ENCODE data around the gene PODXL2. TPM values are rescaled to one million over a fixed set of nuclear protein-coding genes. Genes with fewer than 3 reads are reported as not detected.

Gene PODXL2
- total RNA-seq, 1 experiment from 2014 or later: 33.6 TPM

DNA sequence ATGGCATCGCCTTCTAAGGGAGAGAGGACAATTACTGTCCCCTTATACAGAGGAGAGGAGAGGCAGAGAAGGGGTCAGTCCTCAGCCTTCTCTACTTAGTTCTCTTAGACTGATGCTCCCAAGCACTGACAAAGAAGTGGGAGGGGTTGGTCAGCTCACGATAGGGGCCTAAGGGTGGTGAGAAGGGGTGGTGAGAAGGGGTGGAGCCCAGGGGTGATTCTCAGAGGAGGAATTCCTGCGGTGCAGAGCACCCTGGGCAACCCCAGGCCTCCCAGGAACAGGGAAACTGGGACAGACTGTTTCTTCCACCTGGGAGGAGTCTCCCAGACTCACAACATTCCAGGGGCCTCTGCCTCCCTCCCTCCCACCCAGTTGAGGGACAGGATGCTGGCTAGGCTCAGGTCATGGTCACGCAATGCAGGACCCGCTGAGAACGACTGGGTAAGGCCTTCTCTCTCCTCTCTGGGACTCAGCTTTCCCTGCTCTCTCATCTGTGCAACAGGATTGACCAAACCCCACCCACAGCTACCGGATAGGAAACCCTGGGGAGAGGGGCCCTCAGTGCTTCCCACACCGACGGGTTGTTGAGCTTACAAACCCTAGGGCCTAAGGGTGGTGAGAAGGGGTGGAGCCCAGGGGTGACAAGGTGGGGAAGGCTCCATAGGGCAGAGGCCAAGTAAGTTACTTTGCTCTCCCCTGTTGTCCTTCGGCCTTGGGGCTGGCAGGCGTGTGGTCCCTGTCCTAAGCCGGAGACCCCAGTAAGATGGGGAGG lies 40.0 kb upstream of the PODXL2 start:
- TF ChIP-seq ZSCAN18 (CRISPR knock-in tag; IDR thresholded peaks at IDR 0.05): no peak
- TF ChIP-seq, protein P1, sequence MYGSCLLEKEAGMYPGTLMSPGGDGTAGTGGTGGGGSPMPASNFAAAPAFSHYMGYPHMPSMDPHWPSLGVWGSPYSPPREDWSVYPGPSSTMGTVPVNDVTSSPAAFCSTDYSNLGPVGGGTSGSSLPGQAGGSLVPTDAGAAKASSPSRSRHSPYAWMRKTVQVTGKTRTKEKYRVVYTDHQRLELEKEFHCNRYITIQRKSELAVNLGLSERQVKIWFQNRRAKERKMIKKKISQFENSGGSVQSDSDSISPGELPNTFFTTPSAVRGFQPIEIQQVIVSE (CRISPR knock-in tag; IDR thresholded peaks at IDR 0.05; ENCODE audit: borderline replicate concordance): no peak
- TF ChIP-seq, protein P2, sequence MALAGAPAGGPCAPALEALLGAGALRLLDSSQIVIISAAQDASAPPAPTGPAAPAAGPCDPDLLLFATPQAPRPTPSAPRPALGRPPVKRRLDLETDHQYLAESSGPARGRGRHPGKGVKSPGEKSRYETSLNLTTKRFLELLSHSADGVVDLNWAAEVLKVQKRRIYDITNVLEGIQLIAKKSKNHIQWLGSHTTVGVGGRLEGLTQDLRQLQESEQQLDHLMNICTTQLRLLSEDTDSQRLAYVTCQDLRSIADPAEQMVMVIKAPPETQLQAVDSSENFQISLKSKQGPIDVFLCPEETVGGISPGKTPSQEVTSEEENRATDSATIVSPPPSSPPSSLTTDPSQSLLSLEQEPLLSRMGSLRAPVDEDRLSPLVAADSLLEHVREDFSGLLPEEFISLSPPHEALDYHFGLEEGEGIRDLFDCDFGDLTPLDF (CRISPR knock-in tag; IDR thresholded peaks at IDR 0.05): no peak
- TF ChIP-seq, protein P3, sequence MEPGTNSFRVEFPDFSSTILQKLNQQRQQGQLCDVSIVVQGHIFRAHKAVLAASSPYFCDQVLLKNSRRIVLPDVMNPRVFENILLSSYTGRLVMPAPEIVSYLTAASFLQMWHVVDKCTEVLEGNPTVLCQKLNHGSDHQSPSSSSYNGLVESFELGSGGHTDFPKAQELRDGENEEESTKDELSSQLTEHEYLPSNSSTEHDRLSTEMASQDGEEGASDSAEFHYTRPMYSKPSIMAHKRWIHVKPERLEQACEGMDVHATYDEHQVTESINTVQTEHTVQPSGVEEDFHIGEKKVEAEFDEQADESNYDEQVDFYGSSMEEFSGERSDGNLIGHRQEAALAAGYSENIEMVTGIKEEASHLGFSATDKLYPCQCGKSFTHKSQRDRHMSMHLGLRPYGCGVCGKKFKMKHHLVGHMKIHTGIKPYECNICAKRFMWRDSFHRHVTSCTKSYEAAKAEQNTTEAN (CRISPR knock-in tag; IDR thresholded peaks at IDR 0.05): no peak
- POLR2A ChIA-PET: interaction anchor here (0.6 to 1.1 kb wide), 2 partner anchors 9 kb away, joined by 3 to 4 read pairs; partner anchors contain the start of gene MCM2
- peaks cover 7% of the 10 kb centered on the region for H3K27me3 Mint-ChIP-seq (ENCODE audit: low read depth)
- ATAC-seq (no peak), DNase-seq (ENCODE audit: low spot score) (no peak)
- H3K4me3 Mint-ChIP-seq: peak overlapping the region; percentile 86
- peaks cover 19% of the 10 kb centered on the region for H3K4me1 Mint-ChIP-seq
- H3K27ac Mint-ChIP-seq: no peak overlapping the region
- H3K36me3 Mint-ChIP-seq: 0 out of 2 replicates have a peak, but pooled peaks cover 2% of the 10 kb centered on the region
- H3K9me3 Mint-ChIP-seq: no peaks in the 10 kb centered on the region
- CTCF ChIA-PET: interaction anchor here (1.2 to 7.1 kb wide), 2 partner anchors 9 to 14 kb away, joined by 3 to 72 read pairs; partner anchors contain the start of gene MCM2

DNA sequence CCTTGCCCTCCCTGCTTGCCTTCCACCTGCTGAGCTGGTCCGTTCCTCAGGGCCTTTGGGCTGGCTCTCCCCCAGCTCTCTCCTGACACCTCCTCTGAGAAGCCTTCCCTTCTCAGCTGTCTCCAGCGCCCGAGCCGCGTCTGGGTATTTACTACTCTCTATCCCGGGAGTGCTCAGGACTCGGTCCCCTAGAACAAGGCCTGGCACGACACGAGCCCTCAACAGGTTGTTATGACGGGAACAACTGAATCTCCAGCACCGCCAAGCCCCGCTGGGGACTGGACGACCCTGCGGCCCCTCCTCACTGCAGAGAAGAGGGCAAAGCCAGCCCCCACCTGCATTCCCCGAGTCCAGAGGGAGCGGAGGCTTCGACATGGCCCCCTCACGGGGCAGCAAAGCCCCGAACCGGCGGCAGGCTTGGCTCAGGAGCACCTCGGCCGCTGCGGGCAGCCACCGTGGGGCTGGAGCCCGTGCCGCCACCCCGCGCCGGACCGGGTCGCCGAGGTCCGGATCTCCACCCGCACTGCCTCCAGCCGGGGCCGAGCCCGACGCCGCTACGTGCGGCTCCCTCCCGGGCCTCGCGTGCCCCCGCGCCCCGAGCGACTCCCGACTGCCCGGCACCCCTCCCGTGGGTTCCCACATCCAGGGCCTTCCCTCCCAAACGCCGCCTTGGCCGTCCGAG lies 39.2 kb upstream of the PODXL2 start:
- Mint-ChIP-seq H3K4me3 (peak overlapping the region; percentile 86), H3K36me3 (0 out of 2 replicates have a peak, but pooled peaks cover 2% of the 10 kb centered on the region), H3K9me3 (no peaks in the 10 kb centered on the region), H3K4me1 (peaks cover 19% of the 10 kb centered on the region), H3K27ac (no peak overlapping the region), H3K27me3 (ENCODE audit: low read depth) (peaks cover 7% of the 10 kb centered on the region)
- DNase-seq (ENCODE audit: low spot score) (peak; percentile 33), ATAC-seq (no peak)
- 0 out of 2 replicates have a peak, but pooled peaks have one; percentile 14 for TF ChIP-seq FOXP1 (CRISPR knock-in tag; IDR thresholded peaks at IDR 0.05; ENCODE audit: borderline replicate concordance)
- peak; percentile 21; the same call in 1 of the 2 replicates for TF ChIP-seq HMGXB4 (CRISPR knock-in tag; IDR thresholded peaks at IDR 0.05)
- TF ChIP-seq ZNF138 (CRISPR knock-in tag; conservative IDR thresholded peaks at IDR 0.05): no peak
- 0 out of 2 replicates have a peak, but pooled peaks have one; percentile 13 for TF ChIP-seq NR3C1 (CRISPR knock-in tag; conservative IDR thresholded peaks at IDR 0.05; ENCODE audit: low read depth)
- ChIA-PET POLR2A (interaction anchor here (0.6 to 1.2 kb wide), 3 partner anchors 8 to 9 kb away, joined by 3 to 4 read pairs (median 4); no protein-coding TSS in a partner anchor), CTCF (interaction anchor here (1.2 to 7.1 kb wide), 2 partner anchors 8 to 15 kb away, joined by 3 to 72 read pairs; partner anchors contain the start of gene MCM2)

DNA sequence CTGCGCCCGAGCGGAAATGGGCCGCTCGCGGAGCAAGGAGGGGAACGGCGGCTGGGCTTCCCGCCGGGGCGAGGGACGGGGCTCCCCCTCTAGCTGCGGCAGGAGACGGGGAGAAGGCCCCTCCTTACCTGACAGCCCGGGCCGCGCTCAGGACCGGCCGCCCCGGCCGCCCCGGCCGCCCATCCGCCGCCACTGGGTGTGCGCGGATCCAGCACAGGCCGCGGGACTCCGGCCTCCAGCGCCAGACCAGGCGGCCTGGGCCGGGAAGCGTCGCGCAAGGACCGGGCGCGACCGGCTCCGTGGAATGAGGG lies 38.7 kb upstream of the PODXL2 start:
- DNase-seq (ENCODE audit: low spot score): no peak
- Mint-ChIP-seq H3K9me3 (no peaks in the 10 kb centered on the region), H3K4me3 (peak overlapping the region; percentile 86), H3K36me3 (0 out of 2 replicates have a peak, but pooled peaks cover 2% of the 10 kb centered on the region), H3K4me1 (peaks cover 19% of the 10 kb centered on the region), H3K27me3 (ENCODE audit: low read depth) (peaks cover 7% of the 10 kb centered on the region), H3K27ac (no peak overlapping the region)
- ChIA-PET POLR2A (interaction anchor here (0.7 to 1.2 kb wide), 2 partner anchors 8 to 9 kb away, joined by 4 read pairs; no protein-coding TSS in a partner anchor), CTCF (interaction anchor here (1.1 to 7.1 kb wide), 2 partner anchors 15 to 43 kb away, joined by 4 to 72 read pairs; no protein-coding TSS in a partner anchor)
- peak; percentile 12 for ATAC-seq
- TF ChIP-seq MXD4 (CRISPR knock-in tag; IDR thresholded peaks at IDR 0.05; ENCODE audit: borderline replicate concordance) (no peak), ZNF425 (CRISPR knock-in tag; conservative IDR thresholded peaks at IDR 0.05) (no peak), NR3C1 (CRISPR knock-in tag; conservative IDR thresholded peaks at IDR 0.05; ENCODE audit: low read depth) (0 out of 2 replicates have a peak, but pooled peaks have one; percentile 5), TP53 (CRISPR knock-in tag; IDR thresholded peaks at IDR 0.05) (peak; percentile 25; the same call in 1 of the 2 replicates), FOXP1 (CRISPR knock-in tag; IDR thresholded peaks at IDR 0.05; ENCODE audit: borderline replicate concordance) (no peak), ATF3 (CRISPR knock-in tag; conservative IDR thresholded peaks at IDR 0.05) (no peak), ETV6 (CRISPR knock-in tag; IDR thresholded peaks at IDR 0.05) (peak; percentile 32; the same call in 1 of the 2 replicates), FOXK1 (CRISPR knock-in tag; IDR thresholded peaks at IDR 0.05) (0 out of 2 replicates have a peak, but pooled peaks have one; percentile 25), ZNF512 (CRISPR knock-in tag; IDR thresholded peaks at IDR 0.05; ENCODE audit: borderline replicate concordance) (no peak)
